DMS114 treated with DMSO at 0.1 percent for 48 hours (cell line): ENCODE measurements around the gene ARF1.

Experiments used
- DNase-seq: peaks from one replicate; lab custom pipeline; 2025; ENCODE audit not compliant: unreplicated experiment; lab: John Stamatoyannopoulos, UW

ARF1 gene

GRCh38 chr1:228145463-228146416 lies 63.2 kb downstream of the ARF1 start:
- no peak for DNase-seq

GRCh38 chr1:228146417-228147150 lies 64.1 kb downstream of the ARF1 start:
- no peak for DNase-seq

GRCh38 chr1:228147151-228147693 lies 64.7 kb downstream of the ARF1 start:
- DNase-seq = no peak

- DNase-seq = no peak
Observed at GRCh38 chr1:228147768-228148167, 65.3 kb downstream of the ARF1 start.

- no peak for DNase-seq
Observed at GRCh38 chr1:228148196-228148861, 65.8 kb downstream of the ARF1 start.
